ENCODE results near the gene PLEKHA7.

PLEKHA7 gene

GRCh38 chr11:16801288-16801980 is 212.8 kb downstream of the PLEKHA7 start:
- no peak for DNase-seq (ENCODE audit: low spot score)
- Mint-ChIP-seq H3K9me3 (no peaks in the 10 kb centered on the region), H3K27me3 (ENCODE audit: low read depth) (no peaks in the 10 kb centered on the region), H3K27ac (no peak overlapping the region), H3K4me3 (no peak overlapping the region), H3K4me1 (ENCODE audit: low read depth) (peaks cover 10% of the 10 kb centered on the region), H3K36me3 (ENCODE audit: low read depth) (no peaks in the 10 kb centered on the region)

GRCh38 chr11:16800382-16800781 is 213.8 kb downstream of the PLEKHA7 start:
- no peaks in the 10 kb centered on the region for H3K36me3 Mint-ChIP-seq (ENCODE audit: low read depth)
- no peaks in the 10 kb centered on the region for H3K27me3 Mint-ChIP-seq (ENCODE audit: low read depth)
- H3K4me3 Mint-ChIP-seq, result no peak overlapping the region
- H3K4me1 Mint-ChIP-seq (ENCODE audit: low read depth), result peaks cover 10% of the 10 kb centered on the region
- no peaks in the 10 kb centered on the region for H3K9me3 Mint-ChIP-seq
- DNase-seq (ENCODE audit: low spot score), result no peak
- no peak overlapping the region for H3K27ac Mint-ChIP-seq

- Mint-ChIP-seq H3K27me3 (ENCODE audit: low read depth) (no peaks in the 10 kb centered on the region), H3K36me3 (ENCODE audit: low read depth) (no peaks in the 10 kb centered on the region), H3K4me1 (ENCODE audit: low read depth) (peaks cover 15% of the 10 kb centered on the region), H3K4me3 (no peak overlapping the region), H3K9me3 (no peaks in the 10 kb centered on the region), H3K27ac (no peak overlapping the region)
- no peak for DNase-seq (ENCODE audit: low spot score)
Observed at GRCh38 chr11:16799890-16800289, 214.3 kb downstream of the PLEKHA7 start.

DNA sequence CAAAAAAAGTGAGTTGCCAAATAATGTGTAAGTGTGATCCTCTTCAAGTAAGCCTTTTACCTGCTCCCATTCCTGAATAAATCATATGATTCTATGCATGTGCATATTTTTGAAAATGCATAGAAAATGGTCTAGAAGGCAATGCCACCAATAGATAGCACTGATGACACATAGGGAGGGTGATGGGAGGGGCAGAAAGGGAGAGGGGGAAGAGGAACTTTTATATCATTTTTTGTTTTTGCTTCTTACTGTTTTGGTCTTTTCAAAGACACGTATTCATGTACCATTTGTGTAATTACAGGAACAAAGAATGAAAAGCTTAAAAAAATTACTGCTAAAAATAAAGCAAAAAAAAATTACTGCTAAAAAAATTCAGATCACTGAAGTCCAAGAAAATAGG is 215.0 kb downstream of the PLEKHA7 start:
- H3K36me3 Mint-ChIP-seq (ENCODE audit: low read depth), result no peaks in the 10 kb centered on the region
- H3K9me3 Mint-ChIP-seq, result no peaks in the 10 kb centered on the region
- DNase-seq (ENCODE audit: low spot score), result no peak
- no peaks in the 10 kb centered on the region for H3K27me3 Mint-ChIP-seq (ENCODE audit: low read depth)
- peaks cover 16% of the 10 kb centered on the region for H3K4me1 Mint-ChIP-seq (ENCODE audit: low read depth)
- no peak overlapping the region for H3K27ac Mint-ChIP-seq
- no peak overlapping the region for H3K4me3 Mint-ChIP-seq

DNA sequence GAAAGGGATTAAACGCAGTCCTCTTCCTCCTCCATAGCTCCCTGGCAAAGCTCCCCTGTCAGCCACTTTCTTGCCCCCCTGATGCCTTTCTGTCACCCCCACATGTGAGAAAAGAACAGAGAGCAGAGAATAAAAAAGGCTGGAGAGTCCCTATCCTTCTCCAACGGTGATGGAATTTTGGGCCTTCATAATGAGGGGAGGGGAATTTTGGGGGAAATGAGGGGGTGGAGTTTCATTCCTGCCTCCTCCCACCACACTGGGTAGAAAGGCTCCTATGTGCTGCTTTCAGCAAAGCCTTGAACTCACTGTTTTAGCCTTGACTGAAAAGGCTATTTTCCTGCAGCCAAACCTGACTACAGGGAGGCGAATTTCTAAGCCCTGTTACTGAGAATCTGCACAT is 216.4 kb downstream of the PLEKHA7 start:
- no peak overlapping the region for H3K27ac Mint-ChIP-seq
- no peaks in the 10 kb centered on the region for H3K9me3 Mint-ChIP-seq
- no peaks in the 10 kb centered on the region for H3K27me3 Mint-ChIP-seq (ENCODE audit: low read depth)
- H3K4me1 Mint-ChIP-seq (ENCODE audit: low read depth), result peaks cover 16% of the 10 kb centered on the region
- DNase-seq (ENCODE audit: low spot score), result no peak
- H3K4me3 Mint-ChIP-seq, result no peak overlapping the region
- H3K36me3 Mint-ChIP-seq (ENCODE audit: low read depth), result no peaks in the 10 kb centered on the region

DNA sequence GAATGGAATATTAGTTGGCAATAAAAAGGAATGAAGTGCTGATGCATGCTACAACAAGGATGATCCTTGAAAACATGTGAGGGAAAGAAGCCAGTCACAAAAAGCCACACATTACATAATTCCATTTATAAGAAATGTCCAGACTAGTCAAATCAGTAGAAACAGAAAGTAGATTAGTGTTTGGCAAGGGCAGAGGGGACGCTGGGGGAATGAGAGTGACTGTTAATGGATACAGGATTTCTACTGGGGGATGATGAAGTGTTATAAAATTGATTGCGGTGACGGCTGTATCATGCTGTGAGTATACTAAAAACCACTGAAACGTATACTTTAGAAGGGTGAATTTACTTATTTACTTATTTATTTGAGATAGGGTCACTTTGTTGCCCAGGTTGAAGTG is 217.9 kb downstream of the PLEKHA7 start:
- H3K9me3 Mint-ChIP-seq, result no peaks in the 10 kb centered on the region
- H3K27me3 Mint-ChIP-seq (ENCODE audit: low read depth), result no peaks in the 10 kb centered on the region
- no peak overlapping the region for H3K27ac Mint-ChIP-seq
- H3K4me1 Mint-ChIP-seq (ENCODE audit: low read depth), result peaks cover 20% of the 10 kb centered on the region
- DNase-seq (ENCODE audit: low spot score), result no peak
- H3K36me3 Mint-ChIP-seq (ENCODE audit: low read depth), result no peaks in the 10 kb centered on the region
- H3K4me3 Mint-ChIP-seq, result no peak overlapping the region

- DNase-seq (ENCODE audit: low spot score), result no peak
- Mint-ChIP-seq H3K9me3 (no peaks in the 10 kb centered on the region), H3K4me3 (no peak overlapping the region), H3K36me3 (ENCODE audit: low read depth) (no peaks in the 10 kb centered on the region), H3K27ac (no peak overlapping the region), H3K27me3 (ENCODE audit: low read depth) (no peaks in the 10 kb centered on the region), H3K4me1 (ENCODE audit: low read depth) (peaks cover 16% of the 10 kb centered on the region)
Observed at GRCh38 chr11:16795146-16795545, 219.1 kb downstream of the PLEKHA7 start.

- Mint-ChIP-seq H3K36me3 (ENCODE audit: low read depth) (no peaks in the 10 kb centered on the region), H3K4me3 (no peak overlapping the region), H3K4me1 (ENCODE audit: low read depth) (peaks cover 10% of the 10 kb centered on the region), H3K9me3 (no peaks in the 10 kb centered on the region), H3K27ac (no peak overlapping the region), H3K27me3 (ENCODE audit: low read depth) (no peaks in the 10 kb centered on the region)
- DNase-seq (ENCODE audit: low spot score), result no peak
Observed at GRCh38 chr11:16794047-16794818, 220.0 kb downstream of the PLEKHA7 start.

- no peaks in the 10 kb centered on the region for H3K27me3 Mint-ChIP-seq (ENCODE audit: low read depth)
- no peak for DNase-seq (ENCODE audit: low spot score)
- no peaks in the 10 kb centered on the region for H3K36me3 Mint-ChIP-seq (ENCODE audit: low read depth)
- H3K9me3 Mint-ChIP-seq, result no peaks in the 10 kb centered on the region
- H3K4me3 Mint-ChIP-seq, result no peak overlapping the region
- H3K27ac Mint-ChIP-seq, result no peak overlapping the region
- H3K4me1 Mint-ChIP-seq (ENCODE audit: low read depth), result peaks cover 10% of the 10 kb centered on the region
Observed at GRCh38 chr11:16793511-16793910, 220.7 kb downstream of the PLEKHA7 start.

GRCh38 chr11:16793009-16793408 is 221.2 kb downstream of the PLEKHA7 start:
- H3K4me3 Mint-ChIP-seq, result no peak overlapping the region
- no peak overlapping the region for H3K27ac Mint-ChIP-seq
- peaks cover 10% of the 10 kb centered on the region for H3K4me1 Mint-ChIP-seq (ENCODE audit: low read depth)
- H3K9me3 Mint-ChIP-seq, result no peaks in the 10 kb centered on the region
- DNase-seq (ENCODE audit: low spot score), result no peak
- H3K27me3 Mint-ChIP-seq (ENCODE audit: low read depth), result no peaks in the 10 kb centered on the region
- no peaks in the 10 kb centered on the region for H3K36me3 Mint-ChIP-seq (ENCODE audit: low read depth)

DNA sequence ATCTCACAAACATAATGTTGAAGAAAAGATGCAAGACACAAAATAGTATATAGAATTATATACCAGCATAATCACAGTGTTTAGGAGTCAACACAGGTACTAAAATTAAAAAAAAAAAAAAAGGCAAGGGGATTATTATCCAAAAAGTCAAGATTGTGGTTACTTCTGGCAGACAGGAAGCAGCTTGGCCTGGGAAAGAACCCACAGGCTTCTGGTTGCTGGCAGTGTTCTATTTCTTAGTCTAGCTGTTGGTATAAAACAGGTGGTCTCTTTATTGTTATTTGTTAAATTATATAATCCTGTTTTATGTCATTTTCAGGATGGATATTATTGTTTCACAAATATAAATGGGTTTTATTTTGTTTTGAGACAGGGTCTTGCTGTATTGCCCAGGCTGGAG is 221.8 kb downstream of the PLEKHA7 start:
- no peak for DNase-seq (ENCODE audit: low spot score)
- Mint-ChIP-seq H3K4me1 (ENCODE audit: low read depth) (peaks cover 10% of the 10 kb centered on the region), H3K9me3 (no peaks in the 10 kb centered on the region), H3K4me3 (no peak overlapping the region), H3K36me3 (ENCODE audit: low read depth) (no peaks in the 10 kb centered on the region), H3K27ac (no peak overlapping the region), H3K27me3 (ENCODE audit: low read depth) (no peaks in the 10 kb centered on the region)

DNA sequence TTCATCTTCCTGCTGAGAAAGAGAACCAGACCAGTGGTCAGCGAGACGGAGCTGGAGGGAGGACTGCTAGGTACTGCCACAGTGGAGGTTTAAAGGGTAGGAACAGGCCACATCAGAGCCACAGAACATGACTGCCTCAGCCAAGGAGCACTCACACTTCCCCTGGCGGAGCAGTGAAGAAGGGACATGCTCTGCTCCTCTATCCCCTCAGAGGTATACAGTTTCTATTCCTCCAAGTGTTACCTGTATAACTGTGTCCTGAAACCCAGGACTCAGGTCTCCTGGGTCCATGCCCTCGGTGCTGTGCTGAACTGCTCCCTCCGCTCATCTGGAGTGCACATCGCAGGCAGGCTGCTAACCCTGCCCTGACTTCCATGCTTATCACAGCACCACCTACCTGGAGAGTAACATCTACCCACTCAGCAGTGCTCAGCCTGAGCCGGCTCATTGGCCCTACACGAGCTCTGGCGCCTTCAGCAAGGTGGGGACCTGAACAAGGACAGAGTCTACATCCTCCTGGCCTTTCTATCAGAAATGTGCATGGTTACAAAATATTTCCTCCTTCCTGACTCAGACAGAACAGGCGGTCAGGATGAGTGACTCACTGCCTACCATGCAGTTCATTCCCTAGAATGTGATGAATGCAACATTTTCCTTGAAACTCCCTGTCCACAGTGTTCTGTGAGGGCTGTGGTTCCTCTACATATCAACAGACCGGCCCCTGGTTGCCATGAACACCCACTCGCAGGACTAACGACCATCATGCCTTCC is 222.8 kb downstream of the PLEKHA7 start:
- DNase-seq (ENCODE audit: low spot score), result no peak
- no peaks in the 10 kb centered on the region for H3K36me3 Mint-ChIP-seq (ENCODE audit: low read depth)
- H3K27ac Mint-ChIP-seq, result no peak overlapping the region
- no peak overlapping the region for H3K4me3 Mint-ChIP-seq
- H3K27me3 Mint-ChIP-seq (ENCODE audit: low read depth), result no peaks in the 10 kb centered on the region
- H3K4me1 Mint-ChIP-seq (ENCODE audit: low read depth), result peaks cover 10% of the 10 kb centered on the region
- no peaks in the 10 kb centered on the region for H3K9me3 Mint-ChIP-seq

DNA sequence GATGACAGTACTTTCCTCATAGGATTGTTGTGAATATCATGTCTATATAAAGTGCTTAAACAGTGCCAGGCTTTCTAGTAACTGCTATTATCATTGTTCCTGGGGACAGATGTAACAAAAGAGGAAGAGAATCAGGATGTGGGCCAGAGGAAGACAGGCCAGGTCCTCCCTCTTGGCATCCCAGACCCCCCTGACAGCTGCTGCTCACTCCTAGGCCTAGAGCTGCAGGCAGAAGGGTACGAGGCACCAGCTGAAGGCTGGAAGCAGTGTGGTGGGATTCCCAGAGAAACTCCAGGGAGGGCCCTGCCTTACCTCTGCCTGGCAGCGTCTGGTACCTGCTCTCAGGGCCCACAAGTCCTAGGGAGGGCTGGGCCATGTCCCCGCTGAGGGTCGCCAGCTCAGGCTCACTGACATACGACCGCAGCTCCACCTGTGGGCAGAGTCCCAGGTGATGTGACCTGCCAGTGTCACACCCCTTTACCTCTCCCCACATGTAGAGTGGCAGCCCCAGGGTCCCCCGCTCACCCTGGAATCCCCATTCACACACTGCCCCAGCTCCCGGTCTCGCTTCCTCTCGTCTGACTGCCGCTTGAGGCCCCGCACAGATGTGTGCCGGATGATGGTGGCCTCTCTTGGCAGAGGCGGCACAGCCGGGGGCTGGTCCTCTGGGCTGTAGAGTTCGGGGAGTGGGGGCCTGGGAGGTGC is 223.6 kb downstream of the PLEKHA7 start:
- no peak overlapping the region for H3K27ac Mint-ChIP-seq

More for the DNA sequence above, 223.6 kb downstream of the PLEKHA7 start:
- no peaks in the 10 kb centered on the region for H3K36me3 Mint-ChIP-seq (ENCODE audit: low read depth)
- H3K9me3 Mint-ChIP-seq, result no peaks in the 10 kb centered on the region
- no peak for DNase-seq (ENCODE audit: low spot score)
- no peak overlapping the region for H3K4me3 Mint-ChIP-seq
- H3K27me3 Mint-ChIP-seq (ENCODE audit: low read depth), result no peaks in the 10 kb centered on the region
- H3K4me1 Mint-ChIP-seq (ENCODE audit: low read depth), result peaks cover 10% of the 10 kb centered on the region
